Upper lobe of right lung (tissue), 1 donor: ENCODE results near the gene SLC12A9. TPM values are rescaled to one million over a fixed set of nuclear protein-coding genes. Genes with fewer than 3 reads are reported as not detected.
"Not testable (repeated sequence)": the region's sequence is repeated elsewhere in the genome, so short reads cannot be mapped to it uniquely, and the experiment has no call there.

ENCODE experiments used
- ATAC-seq: fragments of 200-7000 bp; cut with Tn5 transposase; one replicate; pipeline ENCODE4 v1.9.1; 2020; ENCODE audit warnings: mild to moderate bottlenecking, moderate library complexity
- DNase-seq: peaks from one replicate; pipeline ENCODE4 v3.0.0-alpha.2; 2020
- H3K27ac ChIP-seq: fragments of 200-600 bp; one replicate; pipeline ENCODE4 v1.8.0; 2022
- H3K27me3 ChIP-seq: fragments of 200-600 bp; one replicate; pipeline ENCODE4 v1.8.0; 2022; ENCODE audit warnings: mild to moderate bottlenecking
- H3K36me3 ChIP-seq: fragments of 200-600 bp; one replicate; pipeline ENCODE4 v1.8.0; 2022
- H3K4me1 ChIP-seq: fragments of 200-600 bp; one replicate; pipeline ENCODE4 v1.8.0; 2022
- H3K4me3 ChIP-seq: fragments of 200-600 bp; one replicate; pipeline ENCODE4 v1.8.0; 2022; ENCODE audit warnings: mild to moderate bottlenecking
- H3K9me3 ChIP-seq: fragments of 200-600 bp; one replicate; pipeline ENCODE4 v1.8.0; 2022
- CTCF ChIP-seq: fragments of 200-600 bp; IDR thresholded peaks from one replicate; pipeline ENCODE4 v1.8.0; 2022; ENCODE audit warnings: antibody characterized with exemption
- intact Hi-C: fragments of 100-400 bp; cut with DNase I; formaldehyde crosslinking; loops from one replicate; pipeline ENCODE4 v1.11.0; 2022
- long read RNA-seq: library from polyadenylated mRNA; unstranded; transcript quantifications from one replicate; pipeline ENCODE4 v2.0.0, GENCODE V29; 2021
- total RNA-seq: library from RNA; stranded (reverse); fragmentation: NEBNext Ultra II Directional; extraction: Animal tissue kit (Norgen Biotek cat#: 25700); gene quantifications from one replicate; pipeline ENCODE4 v1.2.1, GENCODE V29; 2021
- donor health status: DM: no; HTN: yes; CAD: no; lungs with severe emphysema.

SLC12A9 gene
- total RNA-seq = 39.2 TPM
- long read RNA-seq, full-length matches to known transcripts = 18 of 111 reads
- long read RNA-seq, partial matches to known transcripts = 39 of 111 reads
- long read RNA-seq, other reads (novel, unspliced or antisense) = 54 of 111 reads

GRCh38 chr7:100852048-100852872, at the start of gene SLC12A9:
Gene SLC12A9, plus strand, starts transcription at chr7:100852713. Its CDS starts 1,485 bp downstream, at chr7:100854198.
- H3K4me1 ChIP-seq = no peaks in the 10 kb centered on the region
- peak within 1 kb of the TSS; percentile 90 for H3K4me3 ChIP-seq
- TF ChIP-seq CTCF = peak; percentile 96
- ATAC-seq (peak; percentile 98), DNase-seq (peak; percentile 96)
- H3K36me3 ChIP-seq = peaks cover 5% of the 10 kb centered on the region
- H3K27me3 ChIP-seq = no peaks in the 10 kb centered on the region
- peak within 1 kb of the TSS; percentile 47 for H3K27ac ChIP-seq
- intact Hi-C loops = loop anchor here (5.0 to 10.0 kb wide), 2 partner anchors 50 to 147 kb away; partner anchors contain the start of gene POP7
- no peaks in the 10 kb centered on the region for H3K9me3 ChIP-seq

- no peaks in the 10 kb centered on the region for H3K27me3 ChIP-seq
- intact Hi-C loops = loop anchor here (5.0 kb wide), 1 partner anchor 49 kb away; the partner anchor contains the start of gene SLC12A9
- peaks cover 34% of the 10 kb centered on the region for H3K36me3 ChIP-seq
- H3K27ac ChIP-seq = peak overlapping the region; percentile 42
- no peaks in the 10 kb centered on the region for H3K9me3 ChIP-seq
- no peak for DNase-seq
- H3K4me3 ChIP-seq = no peak overlapping the region
- no peak for TF ChIP-seq CTCF
- peaks cover 30% of the 10 kb centered on the region for H3K4me1 ChIP-seq
- no peak for ATAC-seq
Observed at GRCh38 chr7:100802951-100803350, 49.6 kb upstream of the SLC12A9 start.

- TF ChIP-seq CTCF = no peak
- H3K9me3 ChIP-seq = no peaks in the 10 kb centered on the region
- peak overlapping the region; percentile 42 for H3K27ac ChIP-seq
- peaks cover 30% of the 10 kb centered on the region for H3K4me1 ChIP-seq
- ATAC-seq = peak; percentile 89
- intact Hi-C loops = loop anchor here (5.0 kb wide), 1 partner anchor 49 kb away; the partner anchor contains the start of gene SLC12A9
- H3K4me3 ChIP-seq = peak overlapping the region; percentile 16
- no peaks in the 10 kb centered on the region for H3K27me3 ChIP-seq
- peaks cover 40% of the 10 kb centered on the region for H3K36me3 ChIP-seq
- peak; percentile 81 for DNase-seq
Observed at GRCh38 chr7:100803398-100804161, 48.9 kb upstream of the SLC12A9 start.

GRCh38 chr7:100804681-100805431, 47.7 kb upstream of the SLC12A9 start:
- Histone ChIP-seq H3K27ac (no peak overlapping the region), H3K4me1 (peaks cover 26% of the 10 kb centered on the region), H3K4me3 (no peak overlapping the region), H3K27me3 (no peaks in the 10 kb centered on the region), H3K36me3 (peaks cover 53% of the 10 kb centered on the region), H3K9me3 (no peaks in the 10 kb centered on the region)
- intact Hi-C loops = loop anchor here (5.0 kb wide), 1 partner anchor 47 kb away; the partner anchor contains the start of gene SLC12A9
- TF ChIP-seq CTCF = no peak
- no peak for ATAC-seq
- DNase-seq = no peak

- ATAC-seq (no peak), DNase-seq (no peak)
- intact Hi-C loops = no loop called here
- H3K27me3 ChIP-seq = no peaks in the 10 kb centered on the region
- TF ChIP-seq CTCF = no peak
- peaks cover 26% of the 10 kb centered on the region for H3K4me1 ChIP-seq
- no peak overlapping the region for H3K4me3 ChIP-seq
- H3K9me3 ChIP-seq = no peaks in the 10 kb centered on the region
- no peak overlapping the region for H3K27ac ChIP-seq
- H3K36me3 ChIP-seq = peaks cover 67% of the 10 kb centered on the region
Observed at GRCh38 chr7:100806276-100806675, 46.2 kb upstream of the SLC12A9 start.

- peaks cover 21% of the 10 kb centered on the region for H3K4me1 ChIP-seq
- DNase-seq, H3K9me3 ChIP-seq, ATAC-seq, H3K4me3 ChIP-seq, H3K27ac ChIP-seq, intact Hi-C loops, H3K27me3 ChIP-seq: not testable (repeated sequence)
- H3K36me3 ChIP-seq = peaks cover 70% of the 10 kb centered on the region
Observed at GRCh38 chr7:100806883-100807282, 45.6 kb upstream of the SLC12A9 start.
